ENCODE data around the gene LEFTY2.
"Not testable (repeated sequence)": the region's sequence is repeated elsewhere in the genome, so short reads cannot be mapped to it uniquely, and the experiment has no call there.

LEFTY2 gene

GRCh38 chr1:225943582-225943981, 2.6 kb upstream of the LEFTY2 start:
- DNase-seq (ENCODE audit: low read depth) = no peak
- no peak overlapping the region for H3K4me3 ChIP-seq (ENCODE audit: low read depth, low read length)
- TF ChIP-seq, protein P1, sequence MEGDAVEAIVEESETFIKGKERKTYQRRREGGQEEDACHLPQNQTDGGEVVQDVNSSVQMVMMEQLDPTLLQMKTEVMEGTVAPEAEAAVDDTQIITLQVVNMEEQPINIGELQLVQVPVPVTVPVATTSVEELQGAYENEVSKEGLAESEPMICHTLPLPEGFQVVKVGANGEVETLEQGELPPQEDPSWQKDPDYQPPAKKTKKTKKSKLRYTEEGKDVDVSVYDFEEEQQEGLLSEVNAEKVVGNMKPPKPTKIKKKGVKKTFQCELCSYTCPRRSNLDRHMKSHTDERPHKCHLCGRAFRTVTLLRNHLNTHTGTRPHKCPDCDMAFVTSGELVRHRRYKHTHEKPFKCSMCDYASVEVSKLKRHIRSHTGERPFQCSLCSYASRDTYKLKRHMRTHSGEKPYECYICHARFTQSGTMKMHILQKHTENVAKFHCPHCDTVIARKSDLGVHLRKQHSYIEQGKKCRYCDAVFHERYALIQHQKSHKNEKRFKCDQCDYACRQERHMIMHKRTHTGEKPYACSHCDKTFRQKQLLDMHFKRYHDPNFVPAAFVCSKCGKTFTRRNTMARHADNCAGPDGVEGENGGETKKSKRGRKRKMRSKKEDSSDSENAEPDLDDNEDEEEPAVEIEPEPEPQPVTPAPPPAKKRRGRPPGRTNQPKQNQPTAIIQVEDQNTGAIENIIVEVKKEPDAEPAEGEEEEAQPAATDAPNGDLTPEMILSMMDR (conservative IDR thresholded peaks at IDR 0.05; ENCODE audit: low read depth, low read length) = no peak

GRCh38 chr1:225942574-225942973, 1.6 kb upstream of the LEFTY2 start:
- no peak overlapping the region for H3K4me3 ChIP-seq (ENCODE audit: low read depth, low read length)
- TF ChIP-seq, protein P1 (conservative IDR thresholded peaks at IDR 0.05; ENCODE audit: low read depth, low read length) = no peak
- DNase-seq (ENCODE audit: low read depth) = no peak

DNA sequence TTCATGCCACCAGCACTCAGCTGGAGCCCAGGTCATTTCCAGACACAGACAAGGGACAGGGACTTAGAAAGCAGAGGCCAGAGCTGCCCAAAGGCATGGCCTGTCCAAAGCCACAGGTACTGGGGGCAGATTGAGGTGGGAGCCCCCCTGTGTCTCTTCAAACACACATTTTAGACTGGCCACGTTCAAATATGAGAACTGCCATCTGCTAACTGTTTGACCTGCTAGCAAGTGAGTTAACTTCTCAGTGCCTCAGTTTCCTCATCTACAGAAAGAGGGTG, 862 bp upstream of the LEFTY2 start:
- no peak overlapping the region for H3K4me3 ChIP-seq (ENCODE audit: low read depth, low read length)
- TF ChIP-seq, protein P1 (conservative IDR thresholded peaks at IDR 0.05; ENCODE audit: low read depth, low read length) = no peak
- DNase-seq (ENCODE audit: low read depth) = no peak

DNA sequence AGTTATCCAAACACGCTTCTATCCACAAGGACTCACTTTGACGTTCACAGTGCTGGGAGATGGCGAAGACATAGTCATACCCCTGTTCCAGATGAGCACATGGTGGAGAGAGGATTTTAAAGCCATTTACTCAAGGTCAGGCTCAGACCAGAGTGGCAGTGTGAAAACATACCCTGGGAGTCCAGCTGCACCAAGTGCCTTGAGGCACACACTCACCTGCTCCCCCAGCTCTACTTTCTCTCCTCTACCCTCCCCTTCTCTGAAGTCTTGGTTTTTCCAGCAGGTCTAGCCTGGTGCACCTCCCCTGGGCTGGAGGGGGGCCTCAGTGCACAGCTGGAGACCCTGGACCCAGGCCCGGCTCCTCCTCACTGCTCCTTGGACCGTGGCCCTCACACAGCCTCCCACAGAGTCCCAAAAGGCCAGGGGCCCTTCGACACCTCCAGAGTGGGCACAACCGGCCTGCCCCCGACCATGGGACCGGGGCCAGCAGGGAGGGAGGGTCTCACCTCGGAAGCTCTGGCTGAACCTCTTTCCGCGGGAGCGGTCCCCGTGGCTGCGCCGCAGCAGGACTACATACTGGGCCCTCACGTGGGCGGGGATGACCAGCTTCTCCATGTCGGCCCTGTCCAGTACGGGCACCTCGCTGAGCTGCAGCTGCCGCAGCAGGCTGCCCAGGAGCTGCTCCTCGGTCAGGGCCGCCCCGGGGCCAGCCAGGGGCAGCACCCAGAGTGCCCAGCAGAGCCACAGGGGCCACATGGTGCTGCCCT, 452 bp downstream of the LEFTY2 start:
- DNase-seq (ENCODE audit: low read depth) = no peak
- no peak overlapping the region for H3K4me3 ChIP-seq (ENCODE audit: low read depth, low read length)
- TF ChIP-seq, protein P1 (conservative IDR thresholded peaks at IDR 0.05; ENCODE audit: low read depth, low read length) = no peak

DNA sequence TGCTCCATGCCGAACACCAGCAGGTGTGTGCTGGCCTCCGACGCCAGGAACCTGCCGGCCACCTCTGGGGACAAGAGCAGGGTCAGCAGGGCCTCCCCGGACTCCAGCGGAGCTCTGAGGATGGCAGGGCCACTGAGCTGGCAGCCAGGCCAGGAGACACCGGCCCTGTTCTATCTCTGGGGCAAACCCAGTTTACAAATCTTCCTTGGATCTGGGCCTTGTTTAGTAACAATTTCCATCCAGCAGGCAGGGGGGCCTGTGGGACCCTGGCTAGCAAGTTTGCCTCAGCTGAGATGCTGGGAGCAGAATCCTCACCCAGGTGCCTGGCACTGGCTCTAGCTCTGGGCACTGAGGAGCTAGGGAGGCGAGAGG, 1.1 kb downstream of the LEFTY2 start:
- not testable (repeated sequence) for H3K4me3 ChIP-seq (ENCODE audit: low read depth, low read length); DNase-seq (ENCODE audit: low read depth)

GRCh38 chr1:225939097-225939938, 1.7 kb downstream of the LEFTY2 start:
- DNase-seq (ENCODE audit: low read depth) = not testable (repeated sequence)
- H3K4me3 ChIP-seq (ENCODE audit: low read depth, low read length) = peak overlapping the region; percentile 20

DNA sequence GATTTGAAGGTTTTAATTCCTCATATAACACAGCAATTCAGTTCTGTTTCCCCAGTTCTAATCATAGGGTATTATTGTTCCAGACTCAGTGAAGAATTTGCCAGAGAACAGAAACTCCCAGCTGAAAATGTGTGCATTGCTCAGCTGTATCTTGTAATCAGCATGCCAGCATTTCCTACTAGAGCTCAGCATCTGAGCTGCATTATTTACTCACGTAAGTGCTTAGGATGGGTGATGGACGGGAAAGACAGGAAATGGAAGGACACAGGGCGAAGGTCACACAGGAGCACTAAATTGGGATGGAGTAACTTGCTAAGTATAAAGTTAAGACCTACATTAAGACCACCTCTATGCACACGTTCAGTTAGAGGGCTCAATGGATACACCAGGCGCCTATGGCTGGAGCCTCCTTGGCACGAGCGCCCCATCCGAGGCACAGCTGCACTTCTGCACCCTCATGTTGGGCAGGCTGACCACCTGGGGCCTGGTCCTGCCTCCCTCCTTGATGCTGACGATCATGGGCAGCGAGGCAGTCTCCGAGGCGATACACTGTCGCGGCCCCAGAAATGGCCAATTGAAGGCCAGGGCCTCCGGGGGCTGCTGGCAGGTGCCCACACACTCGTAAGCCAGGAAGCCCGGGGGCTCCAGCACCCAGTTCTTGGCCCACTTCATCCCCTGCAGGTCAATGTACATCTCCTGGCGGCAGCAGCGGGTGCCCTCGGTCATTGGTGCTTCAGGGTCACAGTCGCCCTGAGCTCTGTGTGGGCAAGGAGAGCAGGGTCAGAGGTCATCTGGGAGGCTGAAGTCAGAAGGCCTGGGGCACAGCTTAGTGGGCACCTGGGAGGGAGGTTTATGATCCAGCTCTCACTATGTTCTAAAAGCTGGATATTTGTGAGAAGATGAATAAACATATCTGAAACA, 3.7 kb downstream of the LEFTY2 start:
- TF ChIP-seq, protein P1 (conservative IDR thresholded peaks at IDR 0.05; ENCODE audit: low read depth, low read length) = no peak
- H3K4me3 ChIP-seq (ENCODE audit: low read depth, low read length) = no peak overlapping the region
- DNase-seq (ENCODE audit: low read depth) = no peak

Measured in choroid plexus epithelial cell (primary cell).